Liver (tissue), 9 donors: ENCODE results near the gene ALDOA. TPM values are rescaled to one million over a fixed set of nuclear protein-coding genes. Genes with fewer than 3 reads are reported as not detected.
A peak's percentile ranks its signal among the peaks of the same experiment; 100 is the strongest.

Source experiments
- DNase-seq: peaks from one replicate; pipeline ENCODE4 v3.0.0-alpha.2; 2017; ENCODE audit warnings: low spot score
- H3K27ac ChIP-seq, 2 donors: one replicate each; pipeline ENCODE4 v1.7.0; 2013; ENCODE audit warnings: inconsistent platforms in 2 of 2, low read length in 2 of 2, control low read depth in 1 of 2, low read depth in 1 of 2, mild to moderate bottlenecking in 1 of 2
- H3K27me3 ChIP-seq, 4 donors: one replicate each; pipeline versions ENCODE4 v1.6.1 to v1.7.0; 2013; ENCODE audit warnings: low read length in 3 of 4, inconsistent platforms in 1 of 4, mild to moderate bottlenecking in 1 of 4, moderate library complexity in 1 of 4; ENCODE audit not compliant: control insufficient read depth in 4 of 4, insufficient read depth in 4 of 4
- H3K36me3 ChIP-seq, 4 donors: one replicate each; pipeline versions ENCODE4 v1.6.1 to v1.7.0; 2013; ENCODE audit warnings: low read length in 3 of 4, mild to moderate bottlenecking in 3 of 4, low read depth in 1 of 4, moderate library complexity in 1 of 4; ENCODE audit not compliant: control insufficient read depth in 4 of 4, insufficient read depth in 3 of 4
- H3K4me1 ChIP-seq, 4 donors: one replicate each; pipeline versions ENCODE4 v1.6.1 to v1.7.0; 2013; ENCODE audit warnings: low read length in 3 of 4, mild to moderate bottlenecking in 3 of 4, moderate library complexity in 1 of 4; ENCODE audit not compliant: control insufficient read depth in 4 of 4, insufficient read depth in 4 of 4
- H3K4me3 ChIP-seq, 3 donors: one replicate each; pipeline versions ENCODE4 v1.6.1 to v1.7.0; 2013; ENCODE audit warnings: low read length in 3 of 3, control low read depth in 1 of 3, low read depth in 1 of 3, mild to moderate bottlenecking in 1 of 3
- H3K9ac ChIP-seq, 2 donors: one replicate each; pipeline ENCODE4 v1.7.0; 2013; ENCODE audit warnings: low read length in 2 of 2, mild to moderate bottlenecking in 2 of 2, moderate library complexity in 2 of 2, control low read depth in 1 of 2, low read depth in 1 of 2
- H3K9me3 ChIP-seq, 4 donors: one replicate each; pipeline versions ENCODE4 v1.6.1 to v1.7.0; 2013; ENCODE audit warnings: low read length in 3 of 4; ENCODE audit not compliant: control insufficient read depth in 4 of 4
- ATF3 ChIP-seq: IDR thresholded peaks from 2 replicates; pipeline ENCODE4 v1.6.1; 2016; ENCODE audit warnings: antibody characterized with exemption
- EGR1 ChIP-seq, 2 donors: IDR thresholded peaks; 2 replicates each; pipeline ENCODE4 v1.6.1; 2016 to 2018; ENCODE audit warnings: antibody characterized with exemption in 2 of 2, low read depth in 2 of 2
- FOXA1 ChIP-seq: IDR thresholded peaks from 2 replicates; pipeline ENCODE4 v1.6.1; 2016; ENCODE audit warnings: antibody characterized with exemption
- FOXA2 ChIP-seq: IDR thresholded peaks from 2 replicates; pipeline ENCODE4 v1.6.1; 2016; ENCODE audit warnings: antibody characterized with exemption
- GABPA ChIP-seq, 2 donors: IDR thresholded peaks in 1 of 2; conservative IDR thresholded peaks in 1 of 2; 2 replicates each; pipeline ENCODE4 v1.6.1; 2016; ENCODE audit warnings: antibody characterized with exemption in 2 of 2, mild to moderate bottlenecking in 1 of 2, moderate library complexity in 1 of 2
- HNF4A ChIP-seq, 2 donors: conservative IDR thresholded peaks; 2 replicates each; pipeline ENCODE4 v1.6.1; 2016; ENCODE audit warnings: antibody characterized with exemption in 2 of 2, mild to moderate bottlenecking in 2 of 2
- HNF4G ChIP-seq: IDR thresholded peaks from 2 replicates; pipeline ENCODE4 v1.6.1; 2016; ENCODE audit warnings: antibody characterized with exemption
- JUND ChIP-seq, 2 donors: IDR thresholded peaks; 2 replicates each; pipeline ENCODE4 v1.6.1; 2016; ENCODE audit warnings: antibody characterized with exemption in 2 of 2
- MAX ChIP-seq: IDR thresholded peaks from 2 replicates; pipeline ENCODE4 v1.6.1; 2016; ENCODE audit warnings: antibody characterized with exemption
- NR2F2 ChIP-seq: IDR thresholded peaks from 2 replicates; pipeline ENCODE4 v1.6.1; 2016; ENCODE audit warnings: antibody characterized with exemption
- RAD21 ChIP-seq, 2 donors: IDR thresholded peaks; 2 replicates each; pipeline ENCODE4 v1.6.1; 2016; ENCODE audit warnings: antibody characterized with exemption in 2 of 2, mild to moderate bottlenecking in 2 of 2
- RXRA ChIP-seq, 2 donors: IDR thresholded peaks; 2 replicates each; pipeline ENCODE4 v1.6.1; 2017 to 2018; ENCODE audit warnings: antibody characterized with exemption in 2 of 2, mild to moderate bottlenecking in 1 of 2
- SP1 ChIP-seq: IDR thresholded peaks from 2 replicates; pipeline ENCODE4 v1.6.1; 2018; ENCODE audit warnings: antibody characterized with exemption, mild to moderate bottlenecking
- TAF1 ChIP-seq: conservative IDR thresholded peaks from 2 replicates; pipeline ENCODE4 v1.6.1; 2016; ENCODE audit warnings: antibody characterized with exemption, mild to moderate bottlenecking
- YY1 ChIP-seq: IDR thresholded peaks from 2 replicates; pipeline ENCODE4 v1.6.1; 2016; ENCODE audit warnings: antibody characterized with exemption, mild to moderate bottlenecking
- ZBTB33 ChIP-seq: IDR thresholded peaks from 2 replicates; pipeline ENCODE4 v1.6.1; 2016; ENCODE audit warnings: antibody characterized with exemption
- WGBS: extraction: QIAGEN DNeasy Blood & Tissue Kit; methylation state at CpG from one replicate; pipeline ENCODE4 v1.1.7; 2013; 5-methylcytosine and 5-hydroxymethylcytosine counted together
- polyA plus RNA-seq, 2 donors: library from polyadenylated mRNA; stranded (reverse) in 1 of 2; unstranded in 1 of 2; fragments of 200-250 nt in 1 of 2; fragments of >200 nt in 1 of 2; fragmentation: Nextera tagmentation in 1 of 2; extraction: Ambion mirVana in 1 of 2; gene quantifications; one replicate each; pipeline versions ENCODE4 v1.2.1 to v1.2.3, GENCODE V29; 2013 to 2015
- total RNA-seq, 2 donors: library from RNA; depleted of rRNA; stranded (reverse); fragments of >200 nt; gene quantifications; one replicate each; pipeline ENCODE4 v1.2.3, GENCODE V29; 2014
- TF ChIP-seq, protein P1 (sequence below): IDR thresholded peaks from 2 replicates; pipeline ENCODE4 v1.6.1; 2016; ENCODE audit warnings: antibody characterized with exemption, mild to moderate bottlenecking
- TF ChIP-seq, protein P2 (sequence below): fragments of 150-350 bp; IDR thresholded peaks from 2 replicates; pipeline ENCODE4 v1.5.1; 2017; ENCODE audit warnings: improper control_type of control experiment, low read depth, low read length; ENCODE audit not compliant: missing input control
- donor health status: healthy.
- donor health status: healthy.
- donor health status: healthy.
- donor health status: healthy.
- donor health status: healthy.

The ALDOA gene
- total RNA-seq (10 to 100 TPM; 96.8 to 99.3 TPM), polyA plus RNA-seq (100 to 1,000 TPM; 142 to 251 TPM)

- TF ChIP-seq, protein P1, sequence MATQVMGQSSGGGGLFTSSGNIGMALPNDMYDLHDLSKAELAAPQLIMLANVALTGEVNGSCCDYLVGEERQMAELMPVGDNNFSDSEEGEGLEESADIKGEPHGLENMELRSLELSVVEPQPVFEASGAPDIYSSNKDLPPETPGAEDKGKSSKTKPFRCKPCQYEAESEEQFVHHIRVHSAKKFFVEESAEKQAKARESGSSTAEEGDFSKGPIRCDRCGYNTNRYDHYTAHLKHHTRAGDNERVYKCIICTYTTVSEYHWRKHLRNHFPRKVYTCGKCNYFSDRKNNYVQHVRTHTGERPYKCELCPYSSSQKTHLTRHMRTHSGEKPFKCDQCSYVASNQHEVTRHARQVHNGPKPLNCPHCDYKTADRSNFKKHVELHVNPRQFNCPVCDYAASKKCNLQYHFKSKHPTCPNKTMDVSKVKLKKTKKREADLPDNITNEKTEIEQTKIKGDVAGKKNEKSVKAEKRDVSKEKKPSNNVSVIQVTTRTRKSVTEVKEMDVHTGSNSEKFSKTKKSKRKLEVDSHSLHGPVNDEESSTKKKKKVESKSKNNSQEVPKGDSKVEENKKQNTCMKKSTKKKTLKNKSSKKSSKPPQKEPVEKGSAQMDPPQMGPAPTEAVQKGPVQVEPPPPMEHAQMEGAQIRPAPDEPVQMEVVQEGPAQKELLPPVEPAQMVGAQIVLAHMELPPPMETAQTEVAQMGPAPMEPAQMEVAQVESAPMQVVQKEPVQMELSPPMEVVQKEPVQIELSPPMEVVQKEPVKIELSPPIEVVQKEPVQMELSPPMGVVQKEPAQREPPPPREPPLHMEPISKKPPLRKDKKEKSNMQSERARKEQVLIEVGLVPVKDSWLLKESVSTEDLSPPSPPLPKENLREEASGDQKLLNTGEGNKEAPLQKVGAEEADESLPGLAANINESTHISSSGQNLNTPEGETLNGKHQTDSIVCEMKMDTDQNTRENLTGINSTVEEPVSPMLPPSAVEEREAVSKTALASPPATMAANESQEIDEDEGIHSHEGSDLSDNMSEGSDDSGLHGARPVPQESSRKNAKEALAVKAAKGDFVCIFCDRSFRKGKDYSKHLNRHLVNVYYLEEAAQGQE = peak; percentile 95
- peak; percentile 72 to 74 for TF ChIP-seq RXRA (IDR thresholded peaks at IDR 0.05)
- TF ChIP-seq ZBTB33 = peak; percentile 81
- no peak for TF ChIP-seq ATF3
- peak; percentile 86 for TF ChIP-seq SP1
- peak; percentile 90 for TF ChIP-seq YY1
- peak; percentile 74 to 92 for TF ChIP-seq EGR1 (IDR thresholded peaks at IDR 0.05; ENCODE audit: low read depth in 2 of 2)
- TF ChIP-seq GABPA (IDR thresholded peaks at IDR 0.05 in 1 of 2, conservative IDR thresholded peaks at IDR 0.05 in 1 of 2) = peak; percentile 9 to 80
- no peak for TF ChIP-seq FOXA1
- peak in 1 of 2 donors; percentile 34 for TF ChIP-seq HNF4A (conservative IDR thresholded peaks at IDR 0.05)
- TF ChIP-seq FOXA2 = no peak
- peak; percentile 71 for TF ChIP-seq TAF1
- TF ChIP-seq JUND (IDR thresholded peaks at IDR 0.05) = peak; percentile 39 to 78
- no peak for TF ChIP-seq RAD21 (IDR thresholded peaks at IDR 0.05)
- no peak for TF ChIP-seq HNF4G
- TF ChIP-seq, protein P2, sequence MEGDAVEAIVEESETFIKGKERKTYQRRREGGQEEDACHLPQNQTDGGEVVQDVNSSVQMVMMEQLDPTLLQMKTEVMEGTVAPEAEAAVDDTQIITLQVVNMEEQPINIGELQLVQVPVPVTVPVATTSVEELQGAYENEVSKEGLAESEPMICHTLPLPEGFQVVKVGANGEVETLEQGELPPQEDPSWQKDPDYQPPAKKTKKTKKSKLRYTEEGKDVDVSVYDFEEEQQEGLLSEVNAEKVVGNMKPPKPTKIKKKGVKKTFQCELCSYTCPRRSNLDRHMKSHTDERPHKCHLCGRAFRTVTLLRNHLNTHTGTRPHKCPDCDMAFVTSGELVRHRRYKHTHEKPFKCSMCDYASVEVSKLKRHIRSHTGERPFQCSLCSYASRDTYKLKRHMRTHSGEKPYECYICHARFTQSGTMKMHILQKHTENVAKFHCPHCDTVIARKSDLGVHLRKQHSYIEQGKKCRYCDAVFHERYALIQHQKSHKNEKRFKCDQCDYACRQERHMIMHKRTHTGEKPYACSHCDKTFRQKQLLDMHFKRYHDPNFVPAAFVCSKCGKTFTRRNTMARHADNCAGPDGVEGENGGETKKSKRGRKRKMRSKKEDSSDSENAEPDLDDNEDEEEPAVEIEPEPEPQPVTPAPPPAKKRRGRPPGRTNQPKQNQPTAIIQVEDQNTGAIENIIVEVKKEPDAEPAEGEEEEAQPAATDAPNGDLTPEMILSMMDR = no peak
- peak; percentile 90 for TF ChIP-seq MAX
- TF ChIP-seq NR2F2 = peak; percentile 65
- H3K4me3 ChIP-seq = peak within 1 kb of the TSS; percentile 73 to 97 (median 83)
- H3K4me1 ChIP-seq = peaks cover 0 to 34% (median 14%) of the 10 kb centered on the region in 4 donors
- H3K27ac ChIP-seq = peak within 1 kb of the TSS; percentile 99 to 100
- H3K9me3 ChIP-seq = no peaks in the 10 kb centered on the region
- DNase-seq = peak; percentile 93
- H3K27me3 ChIP-seq = no peaks in the 10 kb centered on the region
- peak within 1 kb of the TSS; percentile 96 to 99 for H3K9ac ChIP-seq
- peaks cover 11 to 27% (median 26%) of the 10 kb centered on the region in 4 donors for H3K36me3 ChIP-seq
- WGBS = under 1% methylated on average over 99 of the region's 99 CpGs
These were observed at the start of gene ALDOA for GRCh38 chr16:30065102-30065942. Gene ALDOA (plus strand): TSS chr16:30065760. CDS start chr16:30066898, 1,138 bp downstream.
